ENCODE data around the gene ARHGAP6.
"Not testable (repeated sequence)": the region's sequence is repeated elsewhere in the genome, so short reads cannot be mapped to it uniquely, and the experiment has no call there.

ARHGAP6 gene

GRCh38 chrX:11647138-11647537 is 18.6 kb downstream of the ARHGAP6 start:
- in situ Hi-C loops (cut with HindIII; ENCODE audit: low sequenced_read_pairs), result no loop called here

- in situ Hi-C loops (cut with HindIII; ENCODE audit: low sequenced_read_pairs), result no loop called here
Measured at GRCh38 chrX:11641349-11642065, 24.2 kb downstream of the ARHGAP6 start.

GRCh38 chrX:11640089-11640488 is 25.6 kb downstream of the ARHGAP6 start:
- in situ Hi-C loops (cut with HindIII; ENCODE audit: low sequenced_read_pairs), result no loop called here

GRCh38 chrX:11632732-11633131 is 33.0 kb downstream of the ARHGAP6 start:
- in situ Hi-C loops (cut with HindIII; ENCODE audit: low sequenced_read_pairs), result no loop called here

- in situ Hi-C loops (cut with HindIII; ENCODE audit: low sequenced_read_pairs), result no loop called here
Measured at GRCh38 chrX:11629593-11630211, 36.0 kb downstream of the ARHGAP6 start.

- in situ Hi-C loops (cut with HindIII; ENCODE audit: low sequenced_read_pairs), result no loop called here
Measured at GRCh38 chrX:11628399-11628798, 37.3 kb downstream of the ARHGAP6 start.

- in situ Hi-C loops (cut with HindIII; ENCODE audit: low sequenced_read_pairs), result no loop called here
Measured at GRCh38 chrX:11626351-11626750, 39.4 kb downstream of the ARHGAP6 start.

- in situ Hi-C loops (cut with HindIII; ENCODE audit: low sequenced_read_pairs), result no loop called here
Measured at GRCh38 chrX:11619441-11619840, 46.3 kb downstream of the ARHGAP6 start.

- in situ Hi-C loops (cut with HindIII; ENCODE audit: low sequenced_read_pairs), result not testable (repeated sequence)
Measured at GRCh38 chrX:11614253-11614652, 51.5 kb downstream of the ARHGAP6 start.

- in situ Hi-C loops (cut with HindIII; ENCODE audit: low sequenced_read_pairs), result no loop called here
Measured at GRCh38 chrX:11611965-11612364, 53.8 kb downstream of the ARHGAP6 start.

GRCh38 chrX:11611161-11611560 is 54.6 kb downstream of the ARHGAP6 start:
- in situ Hi-C loops (cut with HindIII; ENCODE audit: low sequenced_read_pairs), result no loop called here

GRCh38 chrX:11609109-11609508 is 56.6 kb downstream of the ARHGAP6 start:
- in situ Hi-C loops (cut with HindIII; ENCODE audit: low sequenced_read_pairs), result no loop called here

- in situ Hi-C loops (cut with HindIII; ENCODE audit: low sequenced_read_pairs), result no loop called here
Measured at GRCh38 chrX:11606408-11606807, 59.3 kb downstream of the ARHGAP6 start.

GRCh38 chrX:11600578-11600977 is 65.1 kb downstream of the ARHGAP6 start:
- in situ Hi-C loops (cut with HindIII; ENCODE audit: low sequenced_read_pairs), result no loop called here

GRCh38 chrX:11597479-11597878 is 68.2 kb downstream of the ARHGAP6 start:
- in situ Hi-C loops (cut with HindIII; ENCODE audit: low sequenced_read_pairs), result no loop called here

GRCh38 chrX:11591723-11592346 is 73.9 kb downstream of the ARHGAP6 start:
- in situ Hi-C loops (cut with HindIII; ENCODE audit: low sequenced_read_pairs), result no loop called here

GRCh38 chrX:11589641-11590040 is 76.1 kb downstream of the ARHGAP6 start:
- in situ Hi-C loops (cut with HindIII; ENCODE audit: low sequenced_read_pairs), result no loop called here

- in situ Hi-C loops (cut with HindIII; ENCODE audit: low sequenced_read_pairs), result no loop called here
Measured at GRCh38 chrX:11588097-11588496, 77.6 kb downstream of the ARHGAP6 start.

GRCh38 chrX:11585174-11585573 is 80.5 kb downstream of the ARHGAP6 start:
- in situ Hi-C loops (cut with HindIII; ENCODE audit: low sequenced_read_pairs), result no loop called here

GRCh38 chrX:11580789-11581188 is 84.9 kb downstream of the ARHGAP6 start:
- in situ Hi-C loops (cut with HindIII; ENCODE audit: low sequenced_read_pairs), result no loop called here

- in situ Hi-C loops (cut with HindIII; ENCODE audit: low sequenced_read_pairs), result no loop called here
Measured at GRCh38 chrX:11579636-11580600, 85.8 kb downstream of the ARHGAP6 start.

Data from endothelial cell of hepatic sinusoid (primary cell).